Measurements from ENCODE around the gene FAAP100.

DNA sequence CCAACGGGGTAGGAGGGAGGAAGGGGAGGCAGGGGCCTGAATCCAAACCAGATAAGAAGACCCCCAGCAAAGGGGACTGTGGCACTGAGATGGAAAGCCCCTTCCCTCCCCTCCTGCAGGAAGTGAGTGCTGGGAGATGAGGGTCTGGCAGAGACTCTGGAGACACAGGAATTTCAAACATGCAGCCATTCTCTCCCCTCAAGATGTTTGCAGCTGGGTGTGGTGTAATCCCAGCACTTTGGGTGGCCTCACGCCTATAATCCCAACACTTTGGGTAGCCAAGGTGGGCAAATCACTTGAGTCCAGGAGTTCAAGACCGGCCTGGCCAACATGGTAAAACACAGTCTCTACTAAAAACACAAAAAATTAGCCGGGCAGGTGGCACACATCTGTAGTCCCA is 33.9 kb upstream of the FAAP100 start:
- TF ChIP-seq POLR2A (IDR thresholded peaks at IDR 0.05) (no peak), EP300 (IDR thresholded peaks at IDR 0.05) (no peak)
- TF ChIP-seq, protein P1, sequence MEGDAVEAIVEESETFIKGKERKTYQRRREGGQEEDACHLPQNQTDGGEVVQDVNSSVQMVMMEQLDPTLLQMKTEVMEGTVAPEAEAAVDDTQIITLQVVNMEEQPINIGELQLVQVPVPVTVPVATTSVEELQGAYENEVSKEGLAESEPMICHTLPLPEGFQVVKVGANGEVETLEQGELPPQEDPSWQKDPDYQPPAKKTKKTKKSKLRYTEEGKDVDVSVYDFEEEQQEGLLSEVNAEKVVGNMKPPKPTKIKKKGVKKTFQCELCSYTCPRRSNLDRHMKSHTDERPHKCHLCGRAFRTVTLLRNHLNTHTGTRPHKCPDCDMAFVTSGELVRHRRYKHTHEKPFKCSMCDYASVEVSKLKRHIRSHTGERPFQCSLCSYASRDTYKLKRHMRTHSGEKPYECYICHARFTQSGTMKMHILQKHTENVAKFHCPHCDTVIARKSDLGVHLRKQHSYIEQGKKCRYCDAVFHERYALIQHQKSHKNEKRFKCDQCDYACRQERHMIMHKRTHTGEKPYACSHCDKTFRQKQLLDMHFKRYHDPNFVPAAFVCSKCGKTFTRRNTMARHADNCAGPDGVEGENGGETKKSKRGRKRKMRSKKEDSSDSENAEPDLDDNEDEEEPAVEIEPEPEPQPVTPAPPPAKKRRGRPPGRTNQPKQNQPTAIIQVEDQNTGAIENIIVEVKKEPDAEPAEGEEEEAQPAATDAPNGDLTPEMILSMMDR (IDR thresholded peaks at IDR 0.05): no peak

Data from tibial nerve (tissue), 4 donors.